Measurements from ENCODE around the gene MRRF.
A peak's percentile ranks its signal among the peaks of the same experiment; 100 is the strongest.

- TF ChIP-seq POLR2A (IDR thresholded peaks at IDR 0.05; ENCODE audit: low read depth, low read length), result peak; percentile 80
- TF ChIP-seq, protein P1, sequence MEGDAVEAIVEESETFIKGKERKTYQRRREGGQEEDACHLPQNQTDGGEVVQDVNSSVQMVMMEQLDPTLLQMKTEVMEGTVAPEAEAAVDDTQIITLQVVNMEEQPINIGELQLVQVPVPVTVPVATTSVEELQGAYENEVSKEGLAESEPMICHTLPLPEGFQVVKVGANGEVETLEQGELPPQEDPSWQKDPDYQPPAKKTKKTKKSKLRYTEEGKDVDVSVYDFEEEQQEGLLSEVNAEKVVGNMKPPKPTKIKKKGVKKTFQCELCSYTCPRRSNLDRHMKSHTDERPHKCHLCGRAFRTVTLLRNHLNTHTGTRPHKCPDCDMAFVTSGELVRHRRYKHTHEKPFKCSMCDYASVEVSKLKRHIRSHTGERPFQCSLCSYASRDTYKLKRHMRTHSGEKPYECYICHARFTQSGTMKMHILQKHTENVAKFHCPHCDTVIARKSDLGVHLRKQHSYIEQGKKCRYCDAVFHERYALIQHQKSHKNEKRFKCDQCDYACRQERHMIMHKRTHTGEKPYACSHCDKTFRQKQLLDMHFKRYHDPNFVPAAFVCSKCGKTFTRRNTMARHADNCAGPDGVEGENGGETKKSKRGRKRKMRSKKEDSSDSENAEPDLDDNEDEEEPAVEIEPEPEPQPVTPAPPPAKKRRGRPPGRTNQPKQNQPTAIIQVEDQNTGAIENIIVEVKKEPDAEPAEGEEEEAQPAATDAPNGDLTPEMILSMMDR (conservative IDR thresholded peaks at IDR 0.05; ENCODE audit: low read depth, low read length), result 0 out of 2 replicates have a peak, but pooled peaks have one; percentile 15
- TF ChIP-seq ELK1 (IDR thresholded peaks at IDR 0.05; ENCODE audit: borderline replicate concordance, low read depth, low read length), result no peak
- TF ChIP-seq RFX5 (IDR thresholded peaks at IDR 0.05; ENCODE audit: low read depth, low read length), result peak; percentile 38; the same call in 1 of the 2 replicates
- TF ChIP-seq CEBPB (IDR thresholded peaks at IDR 0.05; ENCODE audit: low read depth, low read length), result no peak
- TF ChIP-seq RCOR1 (IDR thresholded peaks at IDR 0.05; ENCODE audit: insufficient replicate concordance, low read length), result peak; percentile 31
- TF ChIP-seq RAD21 (IDR thresholded peaks at IDR 0.05; ENCODE audit: low read length), result peak; percentile 8; the same call in 1 of the 2 replicates
- peak; percentile 55; the same call in 1 of the 2 replicates for TF ChIP-seq USF2 (IDR thresholded peaks at IDR 0.05; ENCODE audit: low read depth, low read length)
- no peak; the same call in 1 of the 2 replicates for TF ChIP-seq SMC3 (IDR thresholded peaks at IDR 0.05; ENCODE audit: low read depth, low read length)
- TF ChIP-seq FOS (IDR thresholded peaks at IDR 0.05; ENCODE audit: low read depth, low read length), result no peak
These were observed at the start of gene MRRF, which contains the start of gene RBM18 for GRCh38 chr9:122264360-122265148.

Data from IMR-90 (cell line).